GM12873 (cell line): ENCODE measurements around the gene RAB5IF.

Experiments
- CTCF ChIP-seq: IDR thresholded peaks from 2 replicates; pipeline ENCODE4 v1.5.1; 2012; ENCODE audit warnings: low read depth, mild to moderate bottlenecking, moderate library complexity, low read length, control low read depth; ENCODE audit not compliant: insufficient read depth; ENCODE audit errors: missing control alignments

Gene RAB5IF

GRCh38 chr20:36572701-36573102 is 32.9 kb upstream of the RAB5IF start:
- TF ChIP-seq CTCF, result no peak

GRCh38 chr20:36573103-36573797 is 32.3 kb upstream of the RAB5IF start, which contains the start of gene TGIF2:
Gene TGIF2 (plus strand): TSS chr20:36573597. CDS start chr20:36578775, 5,178 bp downstream.
- TF ChIP-seq CTCF, result no peak

- no peak for TF ChIP-seq CTCF
Observed at GRCh38 chr20:36573798-36574365, 31.7 kb upstream of the RAB5IF start.

GRCh38 chr20:36574366-36575135 is 31.0 kb upstream of the RAB5IF start:
- TF ChIP-seq CTCF, result no peak

GRCh38 chr20:36576081-36576445 is 29.5 kb upstream of the RAB5IF start:
- no peak for TF ChIP-seq CTCF

GRCh38 chr20:36578356-36579041 is 27.1 kb upstream of the RAB5IF start:
- TF ChIP-seq CTCF, result no peak
